ENCODE results near the gene ZNF831. TPM values are rescaled to one million over a fixed set of nuclear protein-coding genes. Genes with fewer than 3 reads are reported as not detected.

The ZNF831 gene
- total RNA-seq, 4 donors from 2014 or later = 0.16 to 1.0 (median 0.34) TPM; not detected in 1

- Histone ChIP-seq H3K4me3 (no peak overlapping the region), H3K27ac (no peak overlapping the region), H3K9me3 (no peaks in the 10 kb centered on the region), H3K36me3 (no peaks in the 10 kb centered on the region), H3K4me1 (no peaks in the 10 kb centered on the region), H3K27me3 (peaks cover 12% of the 10 kb centered on the region)
- 70% methylated on average over 16 of the region's 16 CpGs for WGBS
- no peak for TF ChIP-seq POLR2A (IDR thresholded peaks at IDR 0.05)
- TF ChIP-seq, protein P1, sequence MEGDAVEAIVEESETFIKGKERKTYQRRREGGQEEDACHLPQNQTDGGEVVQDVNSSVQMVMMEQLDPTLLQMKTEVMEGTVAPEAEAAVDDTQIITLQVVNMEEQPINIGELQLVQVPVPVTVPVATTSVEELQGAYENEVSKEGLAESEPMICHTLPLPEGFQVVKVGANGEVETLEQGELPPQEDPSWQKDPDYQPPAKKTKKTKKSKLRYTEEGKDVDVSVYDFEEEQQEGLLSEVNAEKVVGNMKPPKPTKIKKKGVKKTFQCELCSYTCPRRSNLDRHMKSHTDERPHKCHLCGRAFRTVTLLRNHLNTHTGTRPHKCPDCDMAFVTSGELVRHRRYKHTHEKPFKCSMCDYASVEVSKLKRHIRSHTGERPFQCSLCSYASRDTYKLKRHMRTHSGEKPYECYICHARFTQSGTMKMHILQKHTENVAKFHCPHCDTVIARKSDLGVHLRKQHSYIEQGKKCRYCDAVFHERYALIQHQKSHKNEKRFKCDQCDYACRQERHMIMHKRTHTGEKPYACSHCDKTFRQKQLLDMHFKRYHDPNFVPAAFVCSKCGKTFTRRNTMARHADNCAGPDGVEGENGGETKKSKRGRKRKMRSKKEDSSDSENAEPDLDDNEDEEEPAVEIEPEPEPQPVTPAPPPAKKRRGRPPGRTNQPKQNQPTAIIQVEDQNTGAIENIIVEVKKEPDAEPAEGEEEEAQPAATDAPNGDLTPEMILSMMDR (IDR thresholded peaks at IDR 0.05) = no peak
- TF ChIP-seq POLR2AphosphoS5 (IDR thresholded peaks at IDR 0.05) = no peak
- no peak for TF ChIP-seq EP300 (IDR thresholded peaks at IDR 0.05)
- DNase-seq (ENCODE audit: low spot score in 2 of 2) = no peak
Measured at GRCh38 chr20:59184880-59185447, 21.3 kb downstream of the ZNF831 start.

DNA sequence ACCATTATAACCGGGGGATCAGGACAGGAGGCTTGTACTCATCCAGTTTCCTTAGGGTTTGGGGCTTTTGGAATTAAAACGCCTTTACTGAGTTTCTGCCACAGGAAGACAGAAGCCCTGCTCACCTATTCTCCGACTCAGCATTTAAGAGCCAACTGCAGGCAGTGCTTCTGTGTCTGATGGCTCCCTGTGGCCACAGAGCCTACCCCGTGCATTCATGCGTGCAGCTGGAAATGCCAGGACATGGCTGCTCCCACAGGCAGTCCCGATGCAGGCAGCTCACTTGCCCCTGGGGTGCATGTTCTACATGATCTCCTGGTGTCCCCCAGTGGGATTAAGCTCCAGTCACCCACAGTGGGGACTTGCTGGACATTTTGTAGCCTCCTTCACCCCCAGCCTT is 22.2 kb downstream of the ZNF831 start:
- no peak overlapping the region for H3K4me3 ChIP-seq
- WGBS = 85% methylated on average over 6 of the region's 6 CpGs
- no peaks in the 10 kb centered on the region for H3K4me1 ChIP-seq
- TF ChIP-seq POLR2A (IDR thresholded peaks at IDR 0.05) (no peak), EP300 (IDR thresholded peaks at IDR 0.05) (no peak), POLR2AphosphoS5 (IDR thresholded peaks at IDR 0.05) (no peak)
- TF ChIP-seq, protein P1 (IDR thresholded peaks at IDR 0.05) = no peak
- no peaks in the 10 kb centered on the region for H3K9me3 ChIP-seq
- DNase-seq (ENCODE audit: low spot score in 2 of 2) = no peak
- no peaks in the 10 kb centered on the region for H3K36me3 ChIP-seq
- peaks cover 13% of the 10 kb centered on the region for H3K27me3 ChIP-seq
- H3K27ac ChIP-seq = no peak overlapping the region

GRCh38 chr20:59190466-59190865 is 26.8 kb downstream of the ZNF831 start:
- Histone ChIP-seq H3K4me1 (no peaks in the 10 kb centered on the region), H3K27ac (no peak overlapping the region), H3K27me3 (peaks cover 29% of the 10 kb centered on the region), H3K36me3 (no peaks in the 10 kb centered on the region), H3K4me3 (no peak overlapping the region), H3K9me3 (no peaks in the 10 kb centered on the region)
- no peak for DNase-seq (ENCODE audit: low spot score in 2 of 2)
- no peak for TF ChIP-seq EP300 (IDR thresholded peaks at IDR 0.05)
- no peak for TF ChIP-seq POLR2AphosphoS5 (IDR thresholded peaks at IDR 0.05)
- TF ChIP-seq, protein P1 (IDR thresholded peaks at IDR 0.05) = no peak
- no peak for TF ChIP-seq POLR2A (IDR thresholded peaks at IDR 0.05)
- 82% methylated on average over 5 of the region's 5 CpGs for WGBS

DNA sequence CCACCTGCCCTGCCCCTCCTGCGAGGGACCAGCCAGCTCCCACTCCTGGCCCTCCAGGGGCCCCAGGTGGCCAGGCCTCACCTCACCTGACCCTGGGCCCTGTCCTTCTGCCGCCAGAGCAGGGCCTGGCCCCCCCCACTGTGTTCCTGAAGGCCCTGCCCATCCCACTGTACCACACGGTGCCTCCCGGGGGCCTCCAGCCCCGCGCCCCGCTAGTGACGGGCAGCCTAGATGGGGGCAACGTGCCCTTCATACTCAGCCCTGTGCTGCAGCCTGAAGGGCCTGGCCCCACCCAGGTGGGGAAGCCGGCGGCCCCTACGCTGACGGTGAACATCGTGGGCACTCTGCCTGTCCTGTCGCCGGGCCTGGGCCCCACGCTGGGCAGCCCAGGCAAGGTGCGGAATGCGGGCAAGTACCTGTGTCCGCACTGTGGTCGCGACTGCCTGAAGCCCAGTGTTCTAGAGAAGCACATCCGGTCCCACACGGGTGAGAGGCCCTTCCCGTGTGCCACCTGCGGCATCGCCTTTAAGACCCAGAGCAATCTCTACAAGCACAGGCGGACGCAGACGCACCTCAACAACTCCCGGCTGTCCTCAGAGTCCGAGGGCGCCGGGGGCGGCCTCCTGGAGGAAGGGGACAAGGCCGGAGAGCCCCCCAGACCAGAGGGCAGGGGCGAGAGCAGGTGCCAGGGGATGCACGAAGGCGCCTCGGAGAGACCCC is 27.6 kb downstream of the ZNF831 start:
- 91% methylated on average over 12 of the region's 40 CpGs for WGBS
- Histone ChIP-seq H3K4me1 (no peaks in the 10 kb centered on the region), H3K4me3 (no peak overlapping the region), H3K27me3 (peaks cover 24% of the 10 kb centered on the region), H3K36me3 (no peaks in the 10 kb centered on the region), H3K9me3 (no peaks in the 10 kb centered on the region), H3K27ac (no peak overlapping the region)
- TF ChIP-seq, protein P1 (IDR thresholded peaks at IDR 0.05) = no peak
- TF ChIP-seq EP300 (IDR thresholded peaks at IDR 0.05) = no peak
- TF ChIP-seq POLR2A (IDR thresholded peaks at IDR 0.05) = no peak
- no peak for TF ChIP-seq POLR2AphosphoS5 (IDR thresholded peaks at IDR 0.05)
- no peak for DNase-seq (ENCODE audit: low spot score in 2 of 2)

GRCh38 chr20:59191756-59192532 is 28.3 kb downstream of the ZNF831 start:
- Histone ChIP-seq H3K4me3 (no peak overlapping the region), H3K9me3 (no peaks in the 10 kb centered on the region), H3K27ac (no peak overlapping the region), H3K27me3 (peaks cover 24% of the 10 kb centered on the region), H3K36me3 (no peaks in the 10 kb centered on the region), H3K4me1 (no peaks in the 10 kb centered on the region)
- TF ChIP-seq POLR2AphosphoS5 (IDR thresholded peaks at IDR 0.05) (no peak), POLR2A (IDR thresholded peaks at IDR 0.05) (no peak), EP300 (IDR thresholded peaks at IDR 0.05) (no peak)
- TF ChIP-seq, protein P1 (IDR thresholded peaks at IDR 0.05) = no peak
- DNase-seq (ENCODE audit: low spot score in 2 of 2) = no peak
- WGBS = 89% methylated on average over 16 of the region's 66 CpGs

Measured in suprapubic skin (tissue), 4 donors.